IMR-90 (cell line): ENCODE results near the gene DYRK3. TPM values are rescaled to one million over a fixed set of nuclear protein-coding genes. Genes with fewer than 3 reads are reported as not detected.

Source experiments
- ATAC-seq: fragments of 200-7000 bp; cut with Tn5 transposase; 2 replicates; pipeline ENCODE4 v1.9.1; 2020; ENCODE audit warnings: low read depth, mild to moderate bottlenecking, moderate library complexity
- BruUV-seq: library from RNA; stranded (reverse); fragments of 400-500 nt; replicated peaks from 2 replicates; lab custom pipeline; 2021; lab: Mats Ljungman, UMichigan
- CTCF ChIA-PET: fragments of 300-600 bp; formaldehyde crosslinking; extraction: SDS; loops from one replicate; lab custom pipeline; 2021; ENCODE audit warnings: antibody characterized with exemption; lab: Yijun Ruan, JAX
- POLR2A ChIA-PET: fragments of 300-600 bp; sonication (Branson Sonifier 250); formaldehyde crosslinking; loops from one replicate; lab custom pipeline; 2022; ENCODE audit warnings: antibody characterized with exemption; ENCODE audit not compliant: unreplicated experiment; lab: Charles Lee
- DNase-seq: peaks from one replicate; pipeline ENCODE4 v3.0.0; 2013
- H2AFZ ChIP-seq: replicated peaks from 2 replicates; pipeline ENCODE3; 2013; ENCODE audit warnings: low read length, mild to moderate bottlenecking; ENCODE audit not compliant: poor library complexity
- H2AK5ac ChIP-seq: 2 replicates; pipeline ENCODE4 v1.6.1; 2013; ENCODE audit warnings: low read depth, low read length, inconsistent platforms
- H2AK9ac ChIP-seq: replicated peaks from 2 replicates; pipeline ENCODE3; 2013; ENCODE audit warnings: mild to moderate bottlenecking, low read depth, low read length, moderate library complexity; ENCODE audit not compliant: poor library complexity
- H2BK120ac ChIP-seq: 2 replicates; pipeline ENCODE4 v1.6.1; 2013; ENCODE audit warnings: low read depth, low read length, inconsistent platforms
- H2BK15ac ChIP-seq: 3 replicates; pipeline ENCODE4 v1.6.1; 2013; ENCODE audit warnings: low read depth, low read length, inconsistent platforms
- H2BK20ac ChIP-seq: 2 replicates; pipeline ENCODE4 v1.6.1; 2013; ENCODE audit warnings: low read depth, mild to moderate bottlenecking, inconsistent platforms, low read length, moderate library complexity
- H2BK5ac ChIP-seq: 2 replicates; pipeline ENCODE4 v1.6.1; 2013; ENCODE audit warnings: mild to moderate bottlenecking, low read depth, low read length, inconsistent platforms; ENCODE audit not compliant: poor library complexity, severe bottlenecking
- H3K14ac ChIP-seq: replicated peaks from 2 replicates; pipeline ENCODE4 v1.6.1; 2013; ENCODE audit warnings: low read depth, low read length, inconsistent platforms
- H3K18ac ChIP-seq: 2 replicates; pipeline ENCODE4 v1.6.1; 2013; ENCODE audit warnings: low read depth, low read length, control low read depth
- H3K23ac ChIP-seq: 2 replicates; pipeline ENCODE4 v1.6.1; 2013; ENCODE audit warnings: low read depth, low read length, inconsistent platforms
- H3K27ac ChIP-seq: 2 replicates; pipeline ENCODE4 v1.5.1; 2013; ENCODE audit warnings: mild to moderate bottlenecking, control low read depth, low read length; ENCODE audit not compliant: insufficient read depth
- H3K27me3 ChIP-seq: 2 replicates; pipeline ENCODE4 v1.6.1; 2013; ENCODE audit warnings: low read length; ENCODE audit not compliant: control insufficient read depth, insufficient read depth
- H3K36me3 ChIP-seq: 2 replicates; pipeline ENCODE4 v1.6.1; 2013; ENCODE audit warnings: low read length, mixed read lengths; ENCODE audit not compliant: control insufficient read depth, insufficient read depth
- H3K4ac ChIP-seq: 2 replicates; pipeline ENCODE4 v1.6.1; 2013; ENCODE audit warnings: low read depth, low read length, inconsistent platforms
- H3K4me1 ChIP-seq: 2 replicates; pipeline ENCODE4 v1.6.1; 2013; ENCODE audit warnings: low read length, mixed read lengths; ENCODE audit not compliant: control insufficient read depth, insufficient read depth
- H3K4me2 ChIP-seq: 2 replicates; pipeline ENCODE4 v1.6.1; 2013; ENCODE audit warnings: low read depth, mild to moderate bottlenecking, control low read depth, low read length, moderate library complexity
- H3K4me3 ChIP-seq: 2 replicates; pipeline ENCODE4 v1.5.1; 2013; ENCODE audit warnings: low read depth, mild to moderate bottlenecking, control low read depth, low read length, moderate library complexity; ENCODE audit not compliant: insufficient read depth
- H3K56ac ChIP-seq: 2 replicates; pipeline ENCODE4 v1.6.1; 2013; ENCODE audit warnings: low read length, inconsistent platforms; ENCODE audit not compliant: insufficient read depth; ENCODE audit errors: extremely low read depth
- H3K79me1 ChIP-seq, 2 experiments: 2 replicates each; pipeline ENCODE4 v1.6.1; 2013; ENCODE audit warnings: low read length in 2 of 2, inconsistent platforms in 1 of 2, low read depth in 1 of 2
- H3K9ac ChIP-seq: 2 replicates; pipeline ENCODE4 v1.6.1; 2013; ENCODE audit warnings: low read depth, low read length, control low read depth
- H3K9me1 ChIP-seq: 2 replicates; pipeline ENCODE4 v1.6.1; 2013; ENCODE audit warnings: low read length, inconsistent platforms; ENCODE audit not compliant: insufficient read depth
- H3K9me3 ChIP-seq: 2 replicates; pipeline ENCODE4 v1.6.1; 2013; ENCODE audit warnings: low read length; ENCODE audit not compliant: control insufficient read depth, insufficient read depth
- H4K20me1 ChIP-seq: 2 replicates; pipeline ENCODE4 v1.6.1; 2013; ENCODE audit warnings: low read length, inconsistent platforms; ENCODE audit not compliant: insufficient read depth
- H4K5ac ChIP-seq: 2 replicates; pipeline ENCODE4 v1.6.1; 2013; ENCODE audit warnings: mild to moderate bottlenecking, low read depth, low read length, control low read depth
- H4K8ac ChIP-seq, 2 experiments: 2 replicates each; pipeline ENCODE4 v1.6.1; 2013; ENCODE audit warnings: low read depth in 2 of 2, low read length in 2 of 2, control low read depth in 1 of 2, inconsistent platforms in 1 of 2
- H4K91ac ChIP-seq: 2 replicates; pipeline ENCODE4 v1.6.1; 2013; ENCODE audit warnings: low read depth, low read length, inconsistent platforms; ENCODE audit not compliant: insufficient read depth
- MAFK ChIP-seq: IDR thresholded peaks from 2 replicates; pipeline ENCODE4 v1.6.1; 2012; ENCODE audit warnings: low read depth, low read length, improper control_type of control experiment
- MXI1 ChIP-seq: IDR thresholded peaks from 2 replicates; pipeline ENCODE4 v1.6.1; 2012; ENCODE audit warnings: low read depth, mild to moderate bottlenecking, low read length, moderate library complexity, borderline replicate concordance
- RAD21 ChIP-seq: IDR thresholded peaks from 2 replicates; pipeline ENCODE4 v1.6.1; 2012; ENCODE audit warnings: low read length, improper control_type of control experiment
- RFX5 ChIP-seq: IDR thresholded peaks from 2 replicates; pipeline ENCODE4 v1.8.0; 2012; ENCODE audit warnings: low read depth, mild to moderate bottlenecking, low read length, moderate library complexity
- WGBS, 2 experiments: methylation state at CpG; one replicate each; pipeline versions ENCODE4 v1.1.5 to v1.1.7; 2013; ENCODE audit warnings: missing lambda C conversion rate in 2 of 2; ENCODE audit not compliant: insufficient read length in 1 of 2; ENCODE audit errors: extremely low coverage in 2 of 2; 5-methylcytosine and 5-hydroxymethylcytosine counted together
- dilution Hi-C: fragments of 300-500 bp; cut with HindIII; formaldehyde crosslinking; loops from one replicate; pipeline ENCODE4 v1.14.3; 2018; ENCODE audit warnings: low sequenced_read_pairs; ENCODE audit not compliant: unreplicated experiment
- in situ Hi-C: fragments of 300-500 bp; cut with MboI; formaldehyde crosslinking; loops from 3 replicates; pipeline ENCODE4 v1.14.3; 2019; ENCODE audit warnings: low sequenced_read_pairs, inconsistent platforms, mixed read lengths
- intact Hi-C: fragments of 100-400 bp; cut with micrococcal nuclease; formaldehyde crosslinking; loops from 2 replicates; pipeline ENCODE4 v1.10.0; 2022
- polyA plus RNA-seq, 3 experiments: library from polyadenylated mRNA; depleted of rRNA; stranded (reverse); fragments of >200 nt; gene quantifications; 2 replicates each; pipeline ENCODE4 v1.2.3, GENCODE V29; 2012; ENCODE audit warnings: low replicate concordance in 1 of 3
- total RNA-seq: library from RNA; depleted of rRNA; stranded (reverse); fragments of >200 nt; gene quantifications from 2 replicates; pipeline ENCODE4 v1.2.3, GENCODE V29; 2012
- TF ChIP-seq, protein P1 (sequence below): fragments of 150-350 bp; IDR thresholded peaks from 2 replicates; pipeline ENCODE4 v1.6.1; 2017; ENCODE audit warnings: mild to moderate bottlenecking, antibody characterized with exemption, low read length, low read depth
- TF ChIP-seq, protein P2 (sequence below): fragments of 150-350 bp; IDR thresholded peaks from 2 replicates; pipeline ENCODE4 v1.6.1; 2016; ENCODE audit warnings: low read depth, mild to moderate bottlenecking, low read length, moderate library complexity, borderline replicate concordance

DYRK3 gene
- total and polyA plus RNA-seq, 2 of the 4 experiments (the other 2 are of a cell fraction): 5.5 to 22.0 TPM

DNA sequence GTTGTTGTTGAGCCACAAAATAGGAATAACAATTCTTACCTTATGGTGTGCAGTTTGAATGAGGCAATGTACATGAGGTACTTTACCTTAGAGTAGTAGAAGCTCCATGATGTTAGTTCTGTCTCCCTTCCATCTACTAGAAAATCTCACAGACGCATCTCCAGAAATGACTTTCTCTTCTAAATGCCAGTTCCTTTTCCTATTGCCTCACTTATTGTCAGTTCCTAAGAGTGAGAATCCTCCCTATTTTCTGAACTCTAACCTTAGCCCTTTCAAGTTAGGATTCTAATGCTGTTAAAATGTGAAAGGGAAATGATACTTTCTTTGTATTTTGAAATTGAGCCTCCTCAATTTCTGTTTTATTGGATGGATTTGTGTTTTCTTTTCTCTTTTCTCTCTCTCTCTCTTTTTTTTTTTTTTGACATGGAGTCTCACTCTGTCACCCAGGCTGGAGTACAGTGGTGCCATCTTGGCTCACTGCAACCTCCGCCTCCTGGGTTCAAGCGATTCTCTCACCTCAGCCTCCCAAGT lies 30.8 kb downstream of the DYRK3 start:
- Histone ChIP-seq H2BK120ac (no peak overlapping the region), H2AFZ (no peak overlapping the region), H3K27me3 (peaks cover 26% of the 10 kb centered on the region), H3K4me3 (no peak overlapping the region), H3K9me1 (no peaks in the 10 kb centered on the region), H2BK5ac (no peak overlapping the region), H3K56ac (no peak overlapping the region), H3K18ac (no peak overlapping the region), H2AK9ac (no peak overlapping the region), H4K8ac (no peak overlapping the region), H2BK15ac (no peak overlapping the region), H4K91ac (no peak overlapping the region), H3K14ac (no peak overlapping the region), H3K79me1 (no peaks in the 10 kb centered on the region), H3K36me3 (no peaks in the 10 kb centered on the region), H2BK20ac (no peak overlapping the region), H2AK5ac (no peak overlapping the region), H4K5ac (no peak overlapping the region), H3K27ac (no peak overlapping the region), H4K20me1 (no peaks in the 10 kb centered on the region), H3K9me3 (no peaks in the 10 kb centered on the region), H3K4ac (no peak overlapping the region), H3K23ac (no peak overlapping the region), H3K9ac (no peak overlapping the region), H3K4me1 (no peaks in the 10 kb centered on the region), H3K4me2 (no peak overlapping the region)
- POLR2A ChIA-PET: no interaction called here
- intact Hi-C loops (no loop called here), dilution Hi-C loops (no loop called here), in situ Hi-C loops (loop anchor here (10.0 kb wide), 1 partner anchor 181 kb away; no protein-coding TSS in a partner anchor)
- WGBS, 2 experiments: no CpG with 5 or more reads among the region's 3 CpGs
- CTCF ChIA-PET: interaction anchor here (0.6 to 1.0 kb wide), 2 partner anchors 31 to 58 kb away, joined by 3 to 5 read pairs; partner anchors contain the start of gene DYRK3
- no TSS peak for BruUV-seq
- DNase-seq (no peak), ATAC-seq (no peak)
- TF ChIP-seq RFX5 (no peak), MXI1 (no peak), RAD21 (no peak), MAFK (no peak)
- TF ChIP-seq, protein P1, sequence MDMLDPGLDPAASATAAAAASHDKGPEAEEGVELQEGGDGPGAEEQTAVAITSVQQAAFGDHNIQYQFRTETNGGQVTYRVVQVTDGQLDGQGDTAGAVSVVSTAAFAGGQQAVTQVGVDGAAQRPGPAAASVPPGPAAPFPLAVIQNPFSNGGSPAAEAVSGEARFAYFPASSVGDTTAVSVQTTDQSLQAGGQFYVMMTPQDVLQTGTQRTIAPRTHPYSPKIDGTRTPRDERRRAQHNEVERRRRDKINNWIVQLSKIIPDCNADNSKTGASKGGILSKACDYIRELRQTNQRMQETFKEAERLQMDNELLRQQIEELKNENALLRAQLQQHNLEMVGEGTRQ: no peak
- TF ChIP-seq, protein P2, sequence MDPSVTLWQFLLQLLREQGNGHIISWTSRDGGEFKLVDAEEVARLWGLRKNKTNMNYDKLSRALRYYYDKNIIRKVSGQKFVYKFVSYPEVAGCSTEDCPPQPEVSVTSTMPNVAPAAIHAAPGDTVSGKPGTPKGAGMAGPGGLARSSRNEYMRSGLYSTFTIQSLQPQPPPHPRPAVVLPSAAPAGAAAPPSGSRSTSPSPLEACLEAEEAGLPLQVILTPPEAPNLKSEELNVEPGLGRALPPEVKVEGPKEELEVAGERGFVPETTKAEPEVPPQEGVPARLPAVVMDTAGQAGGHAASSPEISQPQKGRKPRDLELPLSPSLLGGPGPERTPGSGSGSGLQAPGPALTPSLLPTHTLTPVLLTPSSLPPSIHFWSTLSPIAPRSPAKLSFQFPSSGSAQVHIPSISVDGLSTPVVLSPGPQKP: no peak
